Measurements from ENCODE around the gene TCEANC2. TPM values are rescaled to one million over a fixed set of nuclear protein-coding genes. Genes with fewer than 3 reads are reported as not detected.

The TCEANC2 gene
- total RNA-seq, 2 donors from 2014 or later, result 2.5 to 5.0 TPM

DNA sequence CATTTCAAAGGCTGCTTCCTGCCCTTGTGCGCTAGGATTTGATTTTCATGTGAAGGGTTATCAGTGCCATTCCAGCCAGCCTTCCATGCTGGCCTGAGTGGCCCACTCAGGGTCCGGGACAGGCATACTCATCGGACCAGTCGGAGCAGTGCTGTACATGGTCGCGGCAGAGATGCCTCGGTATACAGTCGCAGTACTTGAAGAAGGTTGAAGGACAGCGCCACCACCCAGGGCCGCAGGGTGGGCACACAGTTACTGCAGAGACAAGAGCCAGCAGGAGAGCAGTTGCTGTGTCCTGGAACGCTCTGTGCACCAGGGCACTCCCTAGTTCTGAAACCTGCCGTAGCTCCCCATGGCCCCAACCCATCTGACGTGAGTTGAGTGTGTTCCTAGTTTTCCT is 44.5 kb upstream of the TCEANC2 start:
- intact Hi-C loops (cut with DNase I), result no loop called here
- Histone ChIP-seq H3K4me3 (no peak overlapping the region), H3K27ac (no peak overlapping the region), H3K4me1 (replicated peaks) (no peaks in the 10 kb centered on the region), H3K9me3 (no peaks in the 10 kb centered on the region), H3K27me3 (replicated peaks; ENCODE audit: insufficient read depth) (no peaks in the 10 kb centered on the region), H3K36me3 (no peaks in the 10 kb centered on the region)
- WGBS, result 72% methylated on average over 13 of the region's 13 CpGs
- TF ChIP-seq POLR2AphosphoS5 (IDR thresholded peaks at IDR 0.05), result no peak
- no peak for TF ChIP-seq POLR2A (IDR thresholded peaks at IDR 0.05)
- TF ChIP-seq, protein P1, sequence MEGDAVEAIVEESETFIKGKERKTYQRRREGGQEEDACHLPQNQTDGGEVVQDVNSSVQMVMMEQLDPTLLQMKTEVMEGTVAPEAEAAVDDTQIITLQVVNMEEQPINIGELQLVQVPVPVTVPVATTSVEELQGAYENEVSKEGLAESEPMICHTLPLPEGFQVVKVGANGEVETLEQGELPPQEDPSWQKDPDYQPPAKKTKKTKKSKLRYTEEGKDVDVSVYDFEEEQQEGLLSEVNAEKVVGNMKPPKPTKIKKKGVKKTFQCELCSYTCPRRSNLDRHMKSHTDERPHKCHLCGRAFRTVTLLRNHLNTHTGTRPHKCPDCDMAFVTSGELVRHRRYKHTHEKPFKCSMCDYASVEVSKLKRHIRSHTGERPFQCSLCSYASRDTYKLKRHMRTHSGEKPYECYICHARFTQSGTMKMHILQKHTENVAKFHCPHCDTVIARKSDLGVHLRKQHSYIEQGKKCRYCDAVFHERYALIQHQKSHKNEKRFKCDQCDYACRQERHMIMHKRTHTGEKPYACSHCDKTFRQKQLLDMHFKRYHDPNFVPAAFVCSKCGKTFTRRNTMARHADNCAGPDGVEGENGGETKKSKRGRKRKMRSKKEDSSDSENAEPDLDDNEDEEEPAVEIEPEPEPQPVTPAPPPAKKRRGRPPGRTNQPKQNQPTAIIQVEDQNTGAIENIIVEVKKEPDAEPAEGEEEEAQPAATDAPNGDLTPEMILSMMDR (IDR thresholded peaks at IDR 0.05), result no peak
- no peak for DNase-seq (ENCODE audit: low spot score)

DNA sequence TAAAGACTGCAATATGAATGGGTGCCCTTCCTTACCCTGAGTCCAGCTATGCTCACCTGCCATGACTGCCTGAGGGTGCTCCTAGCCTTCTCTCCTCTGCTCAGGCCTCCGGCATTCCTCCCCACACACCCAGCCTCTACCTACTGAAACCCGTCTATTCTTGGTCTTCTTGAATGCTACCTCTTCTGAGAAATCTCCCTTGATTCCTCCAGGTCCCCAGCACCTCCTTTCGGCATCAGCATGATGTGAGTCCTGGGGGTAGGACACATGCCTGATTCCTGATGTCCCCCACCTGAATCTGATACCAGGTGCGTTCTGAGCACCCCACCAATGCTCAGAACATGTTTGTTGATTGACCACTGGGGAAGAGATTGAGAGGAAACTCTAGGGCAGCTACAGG is 44.0 kb upstream of the TCEANC2 start:
- 90% methylated on average over 4 of the region's 4 CpGs for WGBS
- Histone ChIP-seq H3K9me3 (no peaks in the 10 kb centered on the region), H3K36me3 (no peaks in the 10 kb centered on the region), H3K27ac (no peak overlapping the region), H3K4me1 (replicated peaks) (no peaks in the 10 kb centered on the region), H3K27me3 (replicated peaks; ENCODE audit: insufficient read depth) (no peaks in the 10 kb centered on the region), H3K4me3 (no peak overlapping the region)
- TF ChIP-seq, protein P1 (IDR thresholded peaks at IDR 0.05), result no peak
- TF ChIP-seq POLR2AphosphoS5 (IDR thresholded peaks at IDR 0.05) (no peak), POLR2A (IDR thresholded peaks at IDR 0.05) (no peak)
- intact Hi-C loops (cut with DNase I), result no loop called here
- no peak for DNase-seq (ENCODE audit: low spot score)

DNA sequence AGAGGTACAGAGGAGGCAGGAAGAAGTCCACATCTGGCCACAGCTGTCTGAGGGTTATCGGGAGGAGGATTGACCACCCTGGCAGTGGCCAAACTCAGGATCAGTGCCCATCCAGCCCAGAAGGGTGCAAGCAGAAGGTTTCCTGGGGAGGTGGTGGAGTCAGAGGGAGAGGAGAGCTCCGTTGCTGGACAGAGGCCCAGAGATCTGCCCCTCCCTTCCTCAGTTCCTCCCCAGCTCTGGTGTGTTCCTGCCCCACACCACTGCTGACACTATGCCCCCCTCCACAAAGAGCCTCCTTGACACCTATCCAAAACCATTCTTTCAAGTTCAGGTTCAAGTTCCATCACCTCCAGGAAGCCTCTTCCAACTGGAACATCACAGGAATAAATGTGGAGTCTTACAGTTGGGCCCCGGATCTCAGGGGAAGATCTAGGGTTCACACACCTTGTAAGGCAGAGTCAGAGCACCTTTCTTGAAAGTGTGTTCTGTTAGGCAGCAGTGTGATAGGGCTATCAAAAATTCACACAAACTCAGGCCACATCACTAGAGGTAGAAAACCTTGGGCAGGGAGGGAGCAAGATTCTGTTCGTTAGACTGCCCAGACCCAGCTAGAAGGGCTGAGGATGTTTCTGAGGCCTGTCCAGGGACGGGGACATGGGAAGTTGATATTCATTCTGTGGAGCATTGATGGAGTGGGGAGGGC is 42.8 kb upstream of the TCEANC2 start:
- WGBS, result 83% methylated on average over 5 of the region's 5 CpGs
- Histone ChIP-seq H3K4me3 (no peak overlapping the region), H3K36me3 (no peaks in the 10 kb centered on the region), H3K4me1 (replicated peaks) (no peaks in the 10 kb centered on the region), H3K27ac (no peak overlapping the region), H3K27me3 (replicated peaks; ENCODE audit: insufficient read depth) (no peaks in the 10 kb centered on the region), H3K9me3 (no peaks in the 10 kb centered on the region)
- no peak for DNase-seq (ENCODE audit: low spot score)
- no peak for TF ChIP-seq POLR2AphosphoS5 (IDR thresholded peaks at IDR 0.05)
- TF ChIP-seq, protein P1 (IDR thresholded peaks at IDR 0.05), result no peak
- TF ChIP-seq POLR2A (IDR thresholded peaks at IDR 0.05), result no peak
- intact Hi-C loops (cut with DNase I), result no loop called here

DNA sequence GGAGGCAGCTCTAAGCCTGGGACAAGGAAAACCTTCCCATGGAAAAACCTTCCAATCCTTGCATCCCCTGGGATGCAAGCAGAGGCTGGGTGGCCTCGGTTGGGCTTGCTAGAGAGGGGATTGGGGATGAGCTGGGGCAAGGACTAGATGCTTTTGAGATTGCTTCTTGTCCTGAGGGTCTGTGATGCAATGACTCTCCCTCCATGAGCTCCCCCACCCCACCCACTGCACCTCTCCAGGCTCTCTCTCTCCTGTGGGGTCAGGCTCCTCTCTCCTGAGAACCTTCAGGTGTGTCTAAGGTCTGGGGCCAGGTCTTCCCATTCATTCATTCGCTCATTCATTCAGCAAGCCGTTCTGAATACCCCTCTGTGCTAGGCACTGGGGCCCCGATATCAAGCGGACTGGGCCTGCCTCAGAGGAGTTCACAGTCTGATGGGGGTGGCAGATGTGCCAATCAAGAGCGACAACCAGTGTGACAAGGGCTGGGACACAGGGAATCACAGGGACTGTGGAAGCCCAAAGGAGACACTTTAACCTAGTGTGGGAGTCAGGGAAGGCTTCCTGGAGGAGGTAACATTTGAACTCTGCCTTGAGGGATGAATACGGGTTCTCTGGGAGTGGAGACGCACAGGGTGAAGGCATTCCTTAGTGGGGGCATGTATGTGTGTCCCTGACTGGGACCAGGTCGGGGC is 41.9 kb upstream of the TCEANC2 start:
- no peak for TF ChIP-seq POLR2AphosphoS5 (IDR thresholded peaks at IDR 0.05)
- TF ChIP-seq, protein P1 (IDR thresholded peaks at IDR 0.05), result no peak
- no peak for TF ChIP-seq POLR2A (IDR thresholded peaks at IDR 0.05)
- DNase-seq (ENCODE audit: low spot score), result no peak
- H3K27me3 ChIP-seq (replicated peaks; ENCODE audit: insufficient read depth), result no peaks in the 10 kb centered on the region
- no peaks in the 10 kb centered on the region for H3K9me3 ChIP-seq
- H3K4me1 ChIP-seq (replicated peaks), result peaks cover 7% of the 10 kb centered on the region
- intact Hi-C loops (cut with DNase I), result no loop called here
- H3K36me3 ChIP-seq, result no peaks in the 10 kb centered on the region
- 86% methylated on average over 9 of the region's 9 CpGs for WGBS
- H3K27ac ChIP-seq, result no peak overlapping the region
- no peak overlapping the region for H3K4me3 ChIP-seq

DNA sequence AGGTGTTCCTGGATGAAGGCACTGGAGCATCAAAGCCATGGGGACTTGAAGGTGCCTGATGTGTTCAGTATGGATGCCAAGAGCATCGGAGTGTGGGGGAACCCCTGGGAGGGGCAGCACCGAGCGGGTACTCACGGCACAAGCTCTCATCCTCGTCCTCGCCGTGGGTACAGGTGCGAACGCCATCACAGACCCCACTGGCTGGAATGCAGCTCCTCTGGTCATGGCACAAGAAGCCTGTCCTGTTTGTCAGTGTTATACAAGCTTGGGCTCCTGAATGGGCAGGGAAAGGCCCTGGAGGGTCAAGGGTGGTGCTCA is 41.4 kb upstream of the TCEANC2 start:
- intact Hi-C loops (cut with DNase I), result no loop called here
- TF ChIP-seq POLR2A (IDR thresholded peaks at IDR 0.05) (no peak), POLR2AphosphoS5 (IDR thresholded peaks at IDR 0.05) (no peak)
- TF ChIP-seq, protein P1 (IDR thresholded peaks at IDR 0.05), result no peak
- DNase-seq (ENCODE audit: low spot score), result no peak
- WGBS, result 86% methylated on average over 9 of the region's 9 CpGs
- Histone ChIP-seq H3K27ac (no peak overlapping the region), H3K4me1 (replicated peaks) (peaks cover 7% of the 10 kb centered on the region), H3K36me3 (no peaks in the 10 kb centered on the region), H3K27me3 (replicated peaks; ENCODE audit: insufficient read depth) (no peaks in the 10 kb centered on the region), H3K9me3 (no peaks in the 10 kb centered on the region), H3K4me3 (no peak overlapping the region)
